Islet precursor cell (in vitro differentiated cells): Measurements from ENCODE around the gene CCDC92.
"Not testable (repeated sequence)": the region's sequence is repeated elsewhere in the genome, so short reads cannot be mapped to it uniquely, and the experiment has no call there.

Source experiments
- DNase-seq: peaks from one replicate; pipeline ENCODE4 v3.0.0-alpha.2; 2018

The CCDC92 gene

DNA sequence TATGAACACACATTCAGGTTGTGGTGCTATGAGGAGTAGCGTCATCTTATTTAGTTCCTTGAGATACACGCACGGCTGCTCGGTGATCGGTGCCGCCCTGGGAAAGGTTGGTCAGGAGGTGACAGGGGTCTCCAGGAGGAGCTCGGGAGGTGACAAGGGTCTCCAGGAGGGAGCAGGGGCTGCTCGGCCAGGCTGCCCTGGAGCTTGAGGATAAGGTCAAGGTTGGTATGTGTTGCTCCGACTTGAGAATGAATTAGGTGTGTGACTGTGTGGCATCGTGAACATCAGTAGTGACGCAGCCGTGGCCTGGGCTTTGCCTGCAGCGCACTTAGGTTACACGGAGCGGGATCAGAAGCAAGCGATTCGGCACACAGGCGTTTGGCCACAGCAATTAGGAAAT, 36.2 kb downstream of the CCDC92 start:
- DNase-seq = no peak

- no peak for DNase-seq
These were observed 36.7 kb downstream of the CCDC92 start for GRCh38 chr12:123935956-123936355.

DNA sequence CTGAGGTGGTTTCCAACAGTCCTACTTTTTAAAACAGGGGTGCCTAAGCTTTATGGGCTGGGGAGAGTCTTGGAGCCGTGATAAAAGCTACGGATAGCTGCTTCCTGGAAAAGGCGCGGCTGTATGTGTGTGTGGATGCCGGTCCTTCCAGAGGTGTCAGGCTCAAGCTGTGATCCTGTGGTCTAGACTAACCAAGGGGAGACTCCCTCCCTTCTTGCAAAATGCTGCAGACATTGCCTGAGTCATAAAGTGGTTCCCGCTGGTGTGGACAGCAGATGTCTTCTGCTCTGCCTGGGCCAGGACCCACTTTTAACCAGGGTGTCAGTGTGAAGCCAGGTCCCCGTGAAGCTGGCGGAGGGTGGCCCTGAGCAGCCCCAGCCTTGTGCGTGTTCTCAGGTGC, 37.8 kb downstream of the CCDC92 start:
- DNase-seq = no peak

DNA sequence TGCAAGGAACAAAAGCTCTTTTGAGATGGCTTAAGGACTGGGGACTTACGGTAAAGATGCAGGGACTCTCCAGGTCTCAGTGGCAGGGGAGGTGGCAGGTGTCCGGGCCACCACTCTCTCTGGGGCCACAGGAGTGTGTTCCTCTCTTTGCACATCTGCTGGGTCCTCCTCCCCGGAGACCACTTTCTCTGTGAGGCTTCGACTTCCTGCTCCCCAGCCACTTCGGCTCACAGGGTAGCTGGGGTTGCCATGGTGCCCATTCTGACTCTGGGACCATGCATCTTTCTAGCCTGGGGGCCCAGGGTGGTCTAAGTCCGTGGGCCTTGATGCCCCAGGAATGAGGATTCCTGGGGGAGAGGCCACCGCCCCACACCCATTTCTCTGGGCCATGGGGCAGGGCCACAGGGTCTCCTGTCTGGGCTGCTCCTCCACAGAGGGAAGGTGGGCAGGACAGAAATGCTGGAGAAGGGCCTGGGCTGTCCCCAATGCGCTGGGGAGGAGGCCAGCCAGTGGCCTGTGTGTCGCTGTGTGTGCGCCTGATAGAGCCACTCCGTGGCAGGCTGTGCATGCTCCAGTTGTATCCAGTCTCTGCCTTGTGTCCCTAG, 38.5 kb downstream of the CCDC92 start:
- DNase-seq = peak; percentile 48

DNA sequence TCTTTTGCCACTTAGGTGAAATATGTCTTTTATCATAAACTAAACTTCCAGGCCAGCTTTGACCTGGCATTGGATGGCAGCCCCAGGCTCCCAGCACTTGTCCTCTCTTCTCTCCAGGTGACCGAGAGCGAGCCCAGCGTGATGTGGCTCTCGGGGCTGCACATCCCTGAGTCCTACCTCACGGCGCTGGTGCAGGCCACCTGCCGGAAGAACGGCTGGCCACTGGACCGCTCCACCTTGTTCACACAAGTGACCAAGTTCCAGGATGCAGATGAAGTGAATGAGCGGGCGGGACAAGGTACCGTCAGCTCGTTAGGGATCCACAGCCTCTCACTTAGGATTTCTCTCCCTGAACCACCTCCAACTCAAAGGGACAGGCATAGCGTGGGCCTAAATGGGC, 39.4 kb downstream of the CCDC92 start:
- peak; percentile 49 for DNase-seq

DNA sequence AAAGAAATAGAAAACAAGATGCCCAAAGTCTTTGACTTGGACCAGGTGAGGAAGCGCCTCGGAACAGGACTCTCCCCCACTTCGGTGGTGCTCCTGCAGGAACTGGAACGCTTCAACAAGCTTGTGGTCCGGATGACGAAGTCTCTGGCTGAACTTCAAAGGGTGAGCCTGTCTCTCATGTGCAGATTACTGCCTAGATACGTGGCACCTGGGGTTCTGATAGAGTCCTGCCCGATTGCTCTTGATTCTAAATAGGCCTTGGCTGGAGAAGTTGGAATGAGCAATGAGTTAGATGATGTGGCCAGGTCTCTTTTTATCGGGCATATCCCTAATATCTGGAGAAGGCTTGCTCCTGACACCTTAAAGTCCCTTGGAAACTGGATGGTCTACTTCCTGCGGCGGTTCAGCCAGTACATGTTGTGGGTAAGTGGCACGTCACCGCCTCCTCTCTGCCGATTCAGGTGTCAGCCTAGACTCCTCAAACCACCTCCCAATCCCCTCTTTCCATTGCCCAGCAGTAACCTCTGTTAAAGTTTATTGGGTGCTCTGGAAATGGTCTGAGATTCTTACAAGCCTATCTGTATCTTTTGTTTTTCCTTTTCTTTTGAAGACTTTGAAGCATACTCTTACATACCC, 40.8 kb downstream of the CCDC92 start:
- peak; percentile 51 for DNase-seq

DNA sequence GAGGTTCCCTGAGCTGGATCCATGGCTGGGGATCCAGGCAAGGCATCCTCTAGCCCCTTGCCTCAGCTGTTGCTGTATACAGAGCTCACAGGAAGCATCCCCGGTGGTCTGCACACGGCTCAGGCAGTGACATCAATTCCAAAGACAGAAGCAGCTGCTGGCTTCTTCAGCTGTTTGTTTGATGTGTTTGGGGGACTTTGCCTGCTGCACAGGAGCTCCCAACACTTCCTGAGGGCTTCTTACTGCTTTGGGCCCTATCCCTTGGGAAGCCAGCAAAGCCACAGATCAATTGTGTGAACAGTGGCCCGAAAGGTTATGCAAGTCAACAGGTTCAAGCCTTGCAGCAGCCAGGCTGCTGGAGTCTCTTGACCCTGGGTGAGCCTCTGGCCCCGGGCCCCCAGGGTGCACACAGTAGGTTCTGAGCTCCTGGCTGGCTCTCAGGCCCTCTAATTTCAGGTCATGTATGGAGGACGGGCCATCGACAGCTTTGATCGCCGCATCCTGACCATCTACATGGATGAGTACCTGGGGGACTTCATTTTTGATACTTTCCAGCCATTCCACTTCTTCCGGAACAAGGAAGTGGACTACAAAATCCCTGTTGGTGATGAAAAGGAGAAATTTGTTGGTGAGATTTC, 42.6 kb downstream of the CCDC92 start:
- DNase-seq = peak; percentile 52

DNA sequence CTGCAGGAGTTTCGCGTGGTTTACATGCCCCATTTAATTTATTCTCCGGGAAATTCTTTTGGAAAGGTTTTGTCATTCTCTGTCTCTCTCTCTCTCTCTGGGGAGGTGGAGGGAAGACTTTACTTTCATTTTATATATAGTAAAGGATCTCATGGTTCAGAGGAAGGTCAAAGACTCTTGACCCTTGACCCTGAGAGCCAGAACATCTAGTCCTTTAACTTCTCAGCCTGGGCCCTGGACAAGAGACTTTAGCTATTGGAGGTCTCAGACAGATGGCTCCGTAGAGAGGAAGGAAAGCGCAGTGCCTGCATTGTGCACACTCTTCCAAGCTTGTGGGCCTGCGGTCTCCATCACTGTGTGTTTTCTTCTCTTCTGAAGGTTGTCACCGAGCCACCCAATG, 43.7 kb downstream of the CCDC92 start:
- DNase-seq = no peak

DNA sequence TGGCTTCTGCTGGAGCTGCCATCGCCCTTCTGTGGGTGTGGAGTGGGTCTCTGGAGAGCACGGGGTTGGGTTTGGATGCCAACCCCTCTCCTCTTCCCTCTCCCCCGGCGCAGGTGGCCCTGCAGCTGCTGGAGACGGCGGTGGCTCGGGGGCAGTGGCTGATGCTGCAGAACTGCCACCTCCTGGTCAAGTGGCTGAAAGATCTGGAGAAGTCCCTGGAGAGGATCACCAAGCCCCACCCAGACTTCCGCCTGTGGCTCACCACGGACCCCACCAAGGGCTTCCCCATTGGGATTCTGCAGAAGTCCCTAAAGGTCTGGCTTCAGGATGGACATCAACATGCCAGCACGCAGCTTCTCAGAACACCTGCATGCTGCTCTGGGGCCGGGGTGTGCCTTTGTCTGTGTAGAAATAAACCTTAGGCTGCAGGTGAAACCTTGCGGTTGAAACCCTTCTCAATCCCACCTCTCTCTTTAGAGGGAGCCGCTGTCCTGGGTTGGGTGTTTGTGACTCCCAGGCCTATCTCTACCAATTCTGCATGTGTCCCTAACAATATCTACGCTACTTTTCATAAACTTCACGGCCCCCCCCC, 44.3 kb downstream of the CCDC92 start:
- no peak for DNase-seq

DNA sequence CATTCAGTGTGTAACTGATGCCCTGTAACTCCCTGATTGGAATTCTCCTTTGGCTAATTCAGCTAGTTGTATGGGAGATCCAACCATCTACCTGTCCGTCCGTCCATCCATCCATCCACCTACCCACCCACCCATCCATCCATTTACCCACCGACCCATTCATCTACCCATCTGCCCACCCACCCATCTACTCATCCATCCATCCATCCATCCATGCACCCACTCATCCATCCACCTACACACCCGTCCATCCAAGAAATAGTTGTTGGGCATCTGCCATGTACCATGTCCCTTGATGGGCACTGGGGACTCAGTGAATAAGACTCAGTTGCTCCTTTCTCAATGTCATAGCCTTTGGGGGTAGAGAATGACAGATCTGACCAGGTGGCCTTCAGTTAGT, 48.1 kb downstream of the CCDC92 start:
- DNase-seq = no peak

- DNase-seq = no peak
These were observed 48.7 kb downstream of the CCDC92 start for GRCh38 chr12:123923927-123924326.

DNA sequence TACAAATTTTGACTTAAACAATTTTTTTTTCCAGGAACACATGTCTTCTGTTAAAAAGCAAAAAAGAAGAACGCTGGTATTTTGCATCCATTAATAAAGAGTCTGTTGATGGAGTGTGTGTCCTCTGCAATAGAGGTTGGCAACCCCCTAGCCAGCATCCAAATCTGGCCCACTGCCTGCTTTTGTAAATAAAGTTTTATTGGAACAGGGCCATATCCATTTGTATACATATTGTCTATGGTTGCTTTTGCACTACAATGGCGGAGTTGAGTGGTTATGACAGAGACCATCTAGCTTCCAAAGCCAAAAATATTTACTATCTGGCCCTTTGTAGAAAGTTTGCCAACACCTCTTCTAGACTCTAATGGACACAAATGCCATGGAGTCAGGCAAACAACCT, 49.6 kb downstream of the CCDC92 start:
- no peak for DNase-seq

- DNase-seq = no peak
These were observed 52.7 kb downstream of the CCDC92 start for GRCh38 chr12:123919980-123920360.

GRCh38 chr12:123917337-123917850, 55.2 kb downstream of the CCDC92 start:
- DNase-seq = no peak

- DNase-seq = no peak
These were observed 55.9 kb downstream of the CCDC92 start for GRCh38 chr12:123916729-123917128.

DNA sequence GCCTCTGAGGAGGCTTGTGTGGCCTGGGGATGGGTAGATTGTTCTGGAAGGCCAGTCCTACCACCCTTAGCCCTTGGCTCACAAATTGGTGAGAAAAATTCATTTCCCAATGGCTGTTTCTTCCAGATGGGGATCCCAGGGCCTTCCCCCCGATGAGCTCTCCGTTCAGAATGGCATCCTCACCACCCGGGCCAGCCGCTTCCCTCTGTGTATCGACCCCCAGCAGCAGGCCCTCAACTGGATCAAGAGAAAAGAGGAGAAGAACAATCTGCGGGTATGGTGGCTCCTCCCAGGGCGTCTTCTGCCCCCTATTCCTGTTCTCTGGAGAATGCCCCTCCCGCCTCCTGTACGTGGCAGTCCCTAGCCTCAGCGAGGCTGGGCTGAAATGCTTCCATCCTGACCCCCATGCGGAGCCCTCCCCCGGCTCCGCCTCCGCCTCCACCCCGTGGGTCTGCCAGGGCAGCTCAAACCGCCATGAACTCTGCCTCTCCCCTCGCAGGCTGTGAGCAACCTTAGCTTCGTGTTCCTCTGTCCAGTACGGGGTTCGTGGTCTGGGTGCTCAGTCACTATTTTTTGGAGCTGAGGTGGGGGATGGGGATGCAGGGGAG, 57.8 kb downstream of the CCDC92 start:
- no peak for DNase-seq

DNA sequence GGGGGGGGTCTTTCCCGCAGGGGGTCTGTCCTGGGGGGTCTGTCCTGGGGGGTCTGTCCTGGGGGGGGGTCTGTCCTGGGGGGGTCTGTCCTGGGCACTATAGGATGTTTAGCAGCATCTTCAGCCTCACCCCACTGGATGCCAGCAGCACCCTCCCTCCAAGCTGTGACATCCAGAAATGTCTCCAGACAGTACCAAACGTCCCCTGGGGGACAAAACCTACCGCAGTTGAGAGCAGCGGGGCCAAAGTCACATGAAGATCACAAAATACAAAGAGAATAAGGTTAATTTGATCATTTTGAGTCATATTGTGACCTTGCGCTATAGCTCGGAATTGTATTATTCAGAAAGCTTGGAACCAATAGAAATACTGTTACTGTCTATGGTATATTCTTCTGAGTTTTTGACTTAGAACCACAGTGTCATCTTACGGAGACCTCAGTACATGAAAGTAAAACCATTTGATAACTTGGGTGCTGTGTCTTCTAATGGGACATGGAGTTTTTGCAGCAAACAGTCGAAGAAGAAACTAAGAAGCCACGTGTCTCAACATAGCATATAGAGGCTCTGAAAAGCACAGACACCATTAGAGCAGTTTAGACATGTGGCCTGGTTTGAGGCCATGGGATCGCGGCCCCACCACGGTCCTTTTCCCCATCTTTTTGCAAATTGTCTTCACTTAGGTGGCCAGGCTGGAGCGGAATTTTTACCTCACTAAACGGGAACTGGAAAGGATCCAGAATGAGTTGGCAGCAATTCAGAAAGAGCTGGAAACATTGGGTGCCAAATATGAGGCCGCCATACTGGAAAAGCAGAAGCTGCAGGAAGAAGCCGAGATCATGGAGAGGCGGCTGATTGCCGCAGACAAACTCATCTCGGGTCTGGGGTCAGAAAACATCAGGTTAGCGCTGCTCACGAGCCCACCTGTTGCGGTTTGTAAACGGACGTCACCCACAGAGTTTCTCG, 59.9 kb downstream of the CCDC92 start:
- no peak for DNase-seq

DNA sequence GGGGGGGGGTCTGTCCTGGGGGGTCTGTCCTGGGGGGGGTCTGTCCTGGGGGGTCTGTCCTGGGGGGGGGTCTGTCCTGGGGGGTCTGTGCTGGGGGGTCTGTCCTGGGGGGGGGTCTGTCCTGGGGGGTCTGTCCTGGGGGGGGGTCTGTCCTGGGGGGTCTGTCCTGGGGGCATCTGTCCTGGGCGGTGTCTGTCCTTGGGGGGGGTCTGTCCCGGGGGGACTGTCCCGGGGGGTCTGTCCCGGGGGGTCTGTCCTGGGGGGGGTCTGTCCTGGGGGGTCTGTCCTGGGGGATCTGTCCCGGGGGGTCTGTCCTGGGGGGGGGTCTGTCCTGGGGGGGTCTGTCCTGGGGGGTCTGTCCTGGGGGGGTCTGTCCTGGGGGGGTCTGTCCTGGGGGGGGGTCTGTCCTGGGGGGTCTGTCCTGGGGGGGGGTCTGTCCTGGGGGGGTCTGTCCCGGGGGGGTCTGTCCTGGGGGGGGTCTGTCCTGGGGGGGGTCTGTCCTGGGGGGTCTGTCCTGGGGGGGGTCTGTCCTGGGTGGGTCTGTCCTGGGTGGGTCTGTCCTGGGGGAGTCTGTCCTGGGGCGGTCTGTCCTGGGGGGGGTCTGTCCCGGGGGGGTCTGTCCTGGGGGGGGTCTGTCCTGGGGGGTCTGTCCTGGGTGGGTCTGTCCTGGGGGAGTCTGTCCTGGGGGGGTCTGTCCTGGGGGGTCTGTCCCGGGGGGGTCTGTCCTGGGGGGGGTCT, 60.8 kb downstream of the CCDC92 start:
- DNase-seq = not testable (repeated sequence)

DNA sequence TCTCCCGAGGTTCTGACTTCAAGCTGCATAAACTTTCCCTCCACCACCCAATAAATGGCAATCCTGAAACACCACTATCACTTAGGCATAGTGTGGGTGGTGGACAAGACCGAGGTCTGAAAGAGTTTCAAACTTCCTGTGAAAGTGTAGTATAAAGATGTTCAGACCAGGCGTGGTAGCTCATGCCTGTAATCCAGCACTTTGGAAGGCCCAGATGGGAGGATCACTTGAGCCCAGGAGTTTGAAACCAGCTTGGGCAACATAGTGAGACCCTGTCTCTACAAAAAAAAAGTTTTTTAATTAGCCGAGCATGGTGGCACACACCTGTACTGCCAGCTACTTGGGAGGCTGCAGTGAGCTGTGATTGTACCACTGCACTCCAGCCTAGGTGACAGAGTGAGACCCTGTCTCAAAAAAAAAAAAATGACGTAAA, 61.9 kb downstream of the CCDC92 start:
- DNase-seq = peak; percentile 72

DNA sequence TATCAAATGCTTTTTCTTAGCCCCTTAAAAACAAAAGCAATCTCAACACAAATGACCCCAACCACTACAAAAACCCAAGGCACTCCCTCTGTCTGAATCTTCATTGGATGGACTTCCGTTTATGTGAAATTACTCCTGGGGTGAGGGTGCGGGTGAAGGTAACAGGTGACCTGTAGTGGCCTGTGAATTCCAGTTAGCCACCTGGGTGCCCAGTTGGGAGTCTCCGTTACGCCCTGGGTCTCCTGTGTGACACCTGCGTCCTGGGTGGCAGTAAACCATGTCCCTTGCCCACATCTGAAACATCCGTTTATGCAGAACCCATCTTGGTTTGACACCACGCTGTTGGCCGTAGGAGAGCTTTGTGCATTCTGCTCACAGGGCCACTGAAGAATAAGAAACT, 62.6 kb downstream of the CCDC92 start:
- no peak for DNase-seq

- DNase-seq = no peak
These were observed 63.5 kb downstream of the CCDC92 start for GRCh38 chr12:123908884-123909725.
